Adrenal gland (tissue), 5 donors: ENCODE results near the gene RAB1B.

Source experiments
- POLR2A ChIP-seq, 2 donors: fragments of 450-650 bp; IDR thresholded peaks; one replicate each; pipeline ENCODE4 v1.6.1; 2017; ENCODE audit warnings: antibody characterized with exemption in 2 of 2, mild to moderate bottlenecking in 2 of 2, moderate library complexity in 1 of 2
- TF ChIP-seq, protein P1 (sequence below), 6 experiments: fragments of 450-650 bp in 4 of 6; fragments of 200-600 bp in 2 of 6; sonication (generic) in 1 of 6; IDR thresholded peaks; 1 replicate in 5 of 6; 2 replicates in 1 of 6; pipeline versions ENCODE4 v1.5.1 to v1.8.0; 2016 to 2021; ENCODE audit warnings: antibody characterized with exemption in 6 of 6, mild to moderate bottlenecking in 2 of 6, moderate library complexity in 1 of 6
- donor health status: DM: no; HTN: no; CAD: no.

DNA sequence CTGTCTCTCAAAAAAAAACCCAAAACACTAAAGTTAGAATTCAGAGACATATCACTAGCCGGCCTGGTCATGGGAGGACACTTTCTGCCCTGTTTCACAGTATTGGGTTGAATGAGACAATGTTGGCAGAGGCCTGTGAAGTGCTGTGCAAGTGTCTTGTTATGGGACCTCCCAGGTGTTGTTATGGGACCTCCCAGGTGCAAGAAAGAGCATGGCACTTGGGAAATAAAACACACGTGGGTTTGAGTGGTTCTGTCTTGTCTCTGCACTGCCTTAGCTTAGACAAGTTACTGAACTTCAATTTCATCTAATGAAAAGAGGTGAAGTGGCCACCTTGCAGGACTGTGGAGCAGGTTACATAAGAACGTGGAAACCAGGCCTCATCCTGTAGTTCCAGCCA, 28.9 kb upstream of the RAB1B start:
- TF ChIP-seq, protein P1, sequence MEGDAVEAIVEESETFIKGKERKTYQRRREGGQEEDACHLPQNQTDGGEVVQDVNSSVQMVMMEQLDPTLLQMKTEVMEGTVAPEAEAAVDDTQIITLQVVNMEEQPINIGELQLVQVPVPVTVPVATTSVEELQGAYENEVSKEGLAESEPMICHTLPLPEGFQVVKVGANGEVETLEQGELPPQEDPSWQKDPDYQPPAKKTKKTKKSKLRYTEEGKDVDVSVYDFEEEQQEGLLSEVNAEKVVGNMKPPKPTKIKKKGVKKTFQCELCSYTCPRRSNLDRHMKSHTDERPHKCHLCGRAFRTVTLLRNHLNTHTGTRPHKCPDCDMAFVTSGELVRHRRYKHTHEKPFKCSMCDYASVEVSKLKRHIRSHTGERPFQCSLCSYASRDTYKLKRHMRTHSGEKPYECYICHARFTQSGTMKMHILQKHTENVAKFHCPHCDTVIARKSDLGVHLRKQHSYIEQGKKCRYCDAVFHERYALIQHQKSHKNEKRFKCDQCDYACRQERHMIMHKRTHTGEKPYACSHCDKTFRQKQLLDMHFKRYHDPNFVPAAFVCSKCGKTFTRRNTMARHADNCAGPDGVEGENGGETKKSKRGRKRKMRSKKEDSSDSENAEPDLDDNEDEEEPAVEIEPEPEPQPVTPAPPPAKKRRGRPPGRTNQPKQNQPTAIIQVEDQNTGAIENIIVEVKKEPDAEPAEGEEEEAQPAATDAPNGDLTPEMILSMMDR (IDR thresholded peaks at IDR 0.05): no peak
- TF ChIP-seq POLR2A (IDR thresholded peaks at IDR 0.05): no peak
